HEK293 (cell line): ENCODE data around the gene SH3RF3.

Source experiments
- CTCF ChIA-PET: fragments of 350-600 bp; formaldehyde crosslinking; extraction: SDS; loops from one replicate; lab custom pipeline; 2021; ENCODE audit warnings: antibody characterized with exemption; lab: Yijun Ruan, JAX
- POLR2A ChIA-PET: fragments of 300-600 bp; formaldehyde crosslinking; extraction: SDS; loops from one replicate; lab custom pipeline; 2020; ENCODE audit warnings: antibody characterized with exemption, inconsistent platforms; lab: Yijun Ruan, JAX
- H3K27ac ChIP-seq: fragments of 200-500 bp; sonication (Bioruptor generic); 2 replicates; pipeline ENCODE4 v1.5.1; 2014; ENCODE audit warnings: low read depth, low read length, control low read depth, inconsistent platforms; ENCODE audit errors: extremely low read depth
- H3K36me3 ChIP-seq, 2 experiments: fragments of 200-500 bp in 1 of 2; sonication (Bioruptor generic) in 1 of 2; 1 replicate in 1 of 2; 2 replicates in 1 of 2; pipeline ENCODE4 v1.5.1; 2014 to 2017; ENCODE audit warnings: inconsistent platforms in 2 of 2, low read length in 2 of 2; ENCODE audit not compliant: control insufficient read depth in 2 of 2, insufficient read depth in 1 of 2
- H3K4me1 ChIP-seq: fragments of 200-500 bp; sonication (Bioruptor generic); 2 replicates; pipeline ENCODE4 v1.5.1; 2014; ENCODE audit warnings: mild to moderate bottlenecking, low read length, inconsistent platforms; ENCODE audit not compliant: control insufficient read depth, insufficient read depth
- H3K4me3 ChIP-seq: 2 replicates; pipeline ENCODE4 v1.5.1; 2011; ENCODE audit warnings: low read depth, mild to moderate bottlenecking, control low read depth, low read length, moderate library complexity
- H3K9me3 ChIP-seq: fragments of 200-500 bp; sonication (Bioruptor generic); 2 replicates; pipeline ENCODE4 v1.5.1; 2014; ENCODE audit warnings: low read depth, low read length, inconsistent platforms; ENCODE audit not compliant: control insufficient read depth, insufficient read depth
- GFI1B ChIP-seq: fragments of 450-650 bp; formaldehyde crosslinking; IDR thresholded peaks from 2 replicates; pipeline ENCODE4 v1.5.1; 2016; ENCODE audit warnings: missing biosample characterization, missing genetic modification characterization
- GLI2 ChIP-seq: fragments of 450-650 bp; formaldehyde crosslinking; IDR thresholded peaks from 2 replicates; pipeline ENCODE4; 2017; ENCODE audit warnings: missing biosample characterization, missing genetic modification characterization, low read depth, borderline replicate concordance
- INSM2 ChIP-seq: fragments of 450-650 bp; formaldehyde crosslinking; IDR thresholded peaks from 2 replicates; pipeline ENCODE4 v1.5.1; 2016; ENCODE audit warnings: missing biosample characterization, missing genetic modification characterization
- KLF17 ChIP-seq: fragments of 450-650 bp; formaldehyde crosslinking; IDR thresholded peaks from 2 replicates; pipeline ENCODE4 v1.5.1; 2016; ENCODE audit warnings: missing biosample characterization, missing genetic modification characterization
- PBX3 ChIP-seq: sonication (generic); formaldehyde crosslinking; IDR thresholded peaks from 2 replicates; pipeline ENCODE4 v1.8.1; 2022; ENCODE audit warnings: mild to moderate bottlenecking, moderate library complexity, missing genetic modification reagents
- RBAK ChIP-seq: fragments of 450-650 bp; formaldehyde crosslinking; IDR thresholded peaks from 2 replicates; pipeline ENCODE4 v1.5.1; 2016; ENCODE audit warnings: missing biosample characterization, missing genetic modification characterization
- ZBTB1 ChIP-seq: fragments of 450-650 bp; formaldehyde crosslinking; IDR thresholded peaks from 2 replicates; pipeline ENCODE4 v1.5.1; 2016; ENCODE audit warnings: missing biosample characterization, missing genetic modification characterization
- ZBTB10 ChIP-seq: fragments of 450-650 bp; formaldehyde crosslinking; IDR thresholded peaks from 2 replicates; pipeline ENCODE4 v1.5.1; 2016; ENCODE audit warnings: missing biosample characterization, missing genetic modification characterization
- ZBTB49 ChIP-seq: fragments of 450-650 bp; formaldehyde crosslinking; IDR thresholded peaks from 2 replicates; pipeline ENCODE4 v1.5.1; 2016; ENCODE audit warnings: missing biosample characterization, missing genetic modification characterization, low read depth
- ZBTB8A ChIP-seq: fragments of 450-650 bp; formaldehyde crosslinking; IDR thresholded peaks from 2 replicates; pipeline ENCODE4 v1.5.1; 2016; ENCODE audit warnings: missing biosample characterization, missing genetic modification characterization
- ZFP3 ChIP-seq: fragments of 450-650 bp; formaldehyde crosslinking; IDR thresholded peaks from 2 replicates; pipeline ENCODE4 v1.5.1; 2016; ENCODE audit warnings: low read depth, missing biosample characterization, missing genetic modification characterization
- ZNF10 ChIP-seq: fragments of 450-650 bp; formaldehyde crosslinking; IDR thresholded peaks from 2 replicates; pipeline ENCODE4 v1.5.1; 2017; ENCODE audit warnings: missing biosample characterization, missing genetic modification characterization
- ZNF114 ChIP-seq: fragments of 450-650 bp; formaldehyde crosslinking; IDR thresholded peaks from 2 replicates; pipeline ENCODE4 v1.5.0; 2017; ENCODE audit warnings: missing biosample characterization, missing genetic modification characterization
- ZNF202 ChIP-seq: fragments of 450-650 bp; formaldehyde crosslinking; IDR thresholded peaks from 2 replicates; pipeline ENCODE4 v1.5.1; 2016; ENCODE audit warnings: missing biosample characterization, missing genetic modification characterization, borderline replicate concordance
- ZNF221 ChIP-seq: fragments of 450-650 bp; formaldehyde crosslinking; IDR thresholded peaks from 2 replicates; pipeline ENCODE4 v1.5.1; 2017; ENCODE audit warnings: missing biosample characterization, missing genetic modification characterization, borderline replicate concordance
- ZNF239 ChIP-seq: fragments of 450-650 bp; formaldehyde crosslinking; IDR thresholded peaks from 2 replicates; pipeline ENCODE4 v1.5.1; 2016; ENCODE audit warnings: missing biosample characterization, missing genetic modification characterization
- ZNF292 ChIP-seq: fragments of 450-650 bp; formaldehyde crosslinking; IDR thresholded peaks from 2 replicates; pipeline ENCODE4 v1.5.1; 2016; ENCODE audit warnings: low read depth, missing biosample characterization, missing genetic modification characterization, borderline replicate concordance
- ZNF354C ChIP-seq: fragments of 450-650 bp; formaldehyde crosslinking; IDR thresholded peaks from 2 replicates; pipeline ENCODE4 v1.5.1; 2016; ENCODE audit warnings: missing biosample characterization, missing genetic modification characterization, low read depth, borderline replicate concordance
- ZNF398 ChIP-seq: fragments of 450-650 bp; formaldehyde crosslinking; IDR thresholded peaks from 2 replicates; pipeline ENCODE4 v1.5.1; 2017; ENCODE audit warnings: missing biosample characterization, missing genetic modification characterization
- ZNF639 ChIP-seq: fragments of 450-650 bp; formaldehyde crosslinking; IDR thresholded peaks from 2 replicates; pipeline ENCODE4 v1.5.1; 2016; ENCODE audit warnings: missing biosample characterization, missing genetic modification characterization
- ZNF654 ChIP-seq: fragments of 450-650 bp; formaldehyde crosslinking; IDR thresholded peaks from 2 replicates; pipeline ENCODE4 v1.5.1; 2016; ENCODE audit warnings: low read depth, missing biosample characterization, missing genetic modification characterization
- ZNF664 ChIP-seq: fragments of 450-650 bp; formaldehyde crosslinking; IDR thresholded peaks from 2 replicates; pipeline ENCODE4 v1.5.1; 2016; ENCODE audit warnings: missing biosample characterization, missing genetic modification characterization
- ZNF791 ChIP-seq: fragments of 450-650 bp; formaldehyde crosslinking; IDR thresholded peaks from 2 replicates; pipeline ENCODE4 v1.5.1; 2016; ENCODE audit warnings: missing biosample characterization, missing genetic modification characterization
- ZSCAN23 ChIP-seq: fragments of 450-650 bp; formaldehyde crosslinking; IDR thresholded peaks from 2 replicates; pipeline ENCODE4 v1.5.1; 2016; ENCODE audit warnings: missing biosample characterization, missing genetic modification characterization

Gene SH3RF3

GRCh38 chr2:109481599-109481998 lies 352.6 kb downstream of the SH3RF3 start:
- Histone ChIP-seq H3K4me3 (no peak overlapping the region), H3K4me1 (no peaks in the 10 kb centered on the region; the same call in 1 of the 2 replicates), H3K36me3 (peaks cover 0 to 3% of the 10 kb centered on the region in 2 experiments; a peak in 1 of 3 replicates), H3K27ac (no peak overlapping the region), H3K9me3 (no peaks in the 10 kb centered on the region)
- ChIA-PET POLR2A (no interaction called here), CTCF (no interaction called here)
- TF ChIP-seq INSM2 (no peak), ZBTB49 (tag by site-specific recombination) (no peak), ZNF354C (no peak), GLI2 (no peak), GFI1B (tag by site-specific recombination) (no peak), ZNF639 (no peak), ZNF664 (no peak), ZNF202 (tag by site-specific recombination) (no peak), PBX3 (no peak), ZNF239 (tag by site-specific recombination) (no peak), ZBTB8A (tag by site-specific recombination) (no peak), ZNF10 (no peak), KLF17 (tag by site-specific recombination) (no peak), ZNF114 (tag by site-specific recombination) (no peak), ZNF654 (tag by site-specific recombination) (no peak), RBAK (no peak), ZNF791 (tag by site-specific recombination) (no peak), ZNF221 (tag by site-specific recombination) (no peak), ZFP3 (tag by site-specific recombination) (no peak)

- H3K4me1 ChIP-seq = no peaks in the 10 kb centered on the region; the same call in 1 of the 2 replicates
- CTCF ChIA-PET = interaction anchor here (0.7 to 0.9 kb wide), 2 partner anchors 14 to 68 kb away, joined by 3 read pairs; no protein-coding TSS in a partner anchor
- H3K9me3 ChIP-seq = no peaks in the 10 kb centered on the region
- no peak for TF ChIP-seq ZSCAN23 (tag by site-specific recombination)
- TF ChIP-seq ZNF398 (tag by site-specific recombination) = no peak
- no peak for TF ChIP-seq ZBTB10
- no peak for TF ChIP-seq ZNF292 (tag by site-specific recombination)
- no peak for TF ChIP-seq ZBTB1 (tag by site-specific recombination)
- TF ChIP-seq, all 188 proteins: peak for 0
- H3K27ac ChIP-seq = no peak overlapping the region
- no peak overlapping the region for H3K4me3 ChIP-seq
- POLR2A ChIA-PET = no interaction called here
- peaks cover 0 to 3% of the 10 kb centered on the region in 2 experiments; a peak in 1 of 3 replicates for H3K36me3 ChIP-seq
Measured at GRCh38 chr2:109482361-109482861, 353.4 kb downstream of the SH3RF3 start.
